GM10266 (cell line): ENCODE data around the gene MAPK1.
"Not testable (repeated sequence)": the region's sequence is repeated elsewhere in the genome, so short reads cannot be mapped to it uniquely, and the experiment has no call there.

Experiments used
- DNase-seq: peaks from one replicate; pipeline ENCODE4 v3.0.0; 2012; ENCODE audit errors: extremely low spot score
- TF ChIP-seq, protein P1 (sequence below): IDR thresholded peaks from 2 replicates; pipeline ENCODE4 v1.5.1; 2012; ENCODE audit warnings: mild to moderate bottlenecking, low read depth; ENCODE audit not compliant: control insufficient read depth, insufficient read depth; ENCODE audit errors: missing control alignments

MAPK1 gene

DNA sequence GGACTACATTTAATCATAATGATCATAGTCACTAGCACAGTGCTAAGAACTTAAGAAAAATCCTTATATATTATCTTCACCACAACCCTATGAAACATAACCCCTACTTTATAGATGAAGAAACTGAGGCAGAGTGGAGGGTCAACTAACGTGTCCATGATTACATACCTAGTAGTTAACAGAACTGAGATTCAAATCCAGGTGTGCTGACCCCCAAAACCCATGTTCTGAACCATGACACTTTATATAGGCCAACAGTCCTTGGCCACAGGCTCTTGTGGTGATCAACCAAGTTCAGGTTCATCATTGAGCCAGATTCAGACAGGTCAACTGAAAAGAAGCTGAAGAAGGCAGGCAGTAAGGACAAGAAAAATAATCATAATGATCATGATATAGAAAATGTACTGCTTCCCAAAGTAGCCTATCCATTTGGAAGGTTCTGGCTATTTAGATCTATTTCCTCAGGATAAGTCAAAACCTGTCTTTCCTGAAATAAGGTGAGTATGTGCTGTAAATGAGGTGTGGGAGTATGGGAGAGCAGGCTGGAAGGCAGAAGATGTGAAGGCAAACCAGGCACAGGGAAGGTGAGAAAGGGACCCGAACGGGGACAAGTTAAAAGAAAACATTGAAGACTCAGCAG is 39.7 kb downstream of the MAPK1 start:
- DNase-seq: no peak
- TF ChIP-seq, protein P1, sequence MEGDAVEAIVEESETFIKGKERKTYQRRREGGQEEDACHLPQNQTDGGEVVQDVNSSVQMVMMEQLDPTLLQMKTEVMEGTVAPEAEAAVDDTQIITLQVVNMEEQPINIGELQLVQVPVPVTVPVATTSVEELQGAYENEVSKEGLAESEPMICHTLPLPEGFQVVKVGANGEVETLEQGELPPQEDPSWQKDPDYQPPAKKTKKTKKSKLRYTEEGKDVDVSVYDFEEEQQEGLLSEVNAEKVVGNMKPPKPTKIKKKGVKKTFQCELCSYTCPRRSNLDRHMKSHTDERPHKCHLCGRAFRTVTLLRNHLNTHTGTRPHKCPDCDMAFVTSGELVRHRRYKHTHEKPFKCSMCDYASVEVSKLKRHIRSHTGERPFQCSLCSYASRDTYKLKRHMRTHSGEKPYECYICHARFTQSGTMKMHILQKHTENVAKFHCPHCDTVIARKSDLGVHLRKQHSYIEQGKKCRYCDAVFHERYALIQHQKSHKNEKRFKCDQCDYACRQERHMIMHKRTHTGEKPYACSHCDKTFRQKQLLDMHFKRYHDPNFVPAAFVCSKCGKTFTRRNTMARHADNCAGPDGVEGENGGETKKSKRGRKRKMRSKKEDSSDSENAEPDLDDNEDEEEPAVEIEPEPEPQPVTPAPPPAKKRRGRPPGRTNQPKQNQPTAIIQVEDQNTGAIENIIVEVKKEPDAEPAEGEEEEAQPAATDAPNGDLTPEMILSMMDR: no peak

DNA sequence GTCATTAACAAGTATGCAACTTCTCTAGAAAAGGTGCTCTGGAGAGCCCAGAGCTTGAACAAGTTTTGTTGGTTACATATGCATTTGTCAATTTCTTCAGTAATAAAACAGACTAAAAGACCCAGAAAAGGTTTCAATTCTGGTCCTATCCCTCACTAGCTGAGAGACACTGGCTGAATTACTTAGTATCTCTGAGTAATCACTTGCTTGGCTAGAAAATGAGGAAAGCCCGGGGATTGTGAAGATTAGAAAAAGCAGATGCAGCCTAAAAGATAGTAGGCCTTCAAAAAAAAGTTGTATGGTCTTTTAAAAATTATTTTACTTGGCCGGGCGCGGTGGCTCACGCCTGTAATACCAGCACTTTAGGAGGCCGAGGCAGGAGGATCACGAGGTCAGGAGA is 41.2 kb downstream of the MAPK1 start:
- no peak for DNase-seq
- TF ChIP-seq, protein P1: no peak

DNA sequence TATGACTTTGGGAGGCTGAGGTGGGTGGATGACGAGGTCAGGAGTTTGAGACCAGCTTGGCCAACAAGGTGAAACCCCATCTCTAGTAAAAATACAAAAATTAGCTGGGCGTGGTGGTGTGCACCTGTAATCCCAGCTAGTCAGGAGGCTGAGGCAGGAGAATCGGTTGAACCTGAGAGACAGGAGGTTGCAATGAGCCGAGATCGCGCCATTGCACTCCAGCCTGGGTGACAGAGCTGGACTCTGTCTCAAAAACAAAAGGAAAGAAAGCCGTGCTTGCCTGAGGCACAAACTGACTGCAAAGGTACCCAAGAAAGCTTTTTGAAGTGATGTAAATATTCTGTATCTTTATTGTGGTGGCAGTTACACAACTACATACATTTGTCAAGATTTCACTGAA is 42.5 kb downstream of the MAPK1 start:
- DNase-seq: not testable (repeated sequence)

DNA sequence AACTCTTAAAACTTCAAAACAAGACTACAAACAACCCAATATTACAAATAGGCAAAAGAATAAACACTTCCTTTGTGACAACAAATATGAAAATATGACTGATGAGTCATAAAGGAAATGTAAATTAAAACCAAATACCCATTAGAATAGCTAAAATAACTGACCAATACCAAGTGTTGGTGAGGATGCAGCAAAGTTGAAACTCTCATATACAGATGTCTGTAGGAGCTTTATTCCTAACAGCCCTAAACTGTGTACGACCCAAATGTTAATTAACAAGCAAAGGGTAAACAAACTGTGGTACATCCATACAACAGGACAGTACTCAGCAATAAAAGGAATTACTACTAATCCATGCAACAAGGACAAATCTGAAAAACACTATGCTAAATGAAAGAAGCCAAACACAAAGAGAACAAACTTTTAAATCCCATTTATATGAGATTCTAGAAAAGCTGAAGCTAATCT is 43.0 kb downstream of the MAPK1 start:
- no peak for DNase-seq
- TF ChIP-seq, protein P1: no peak

DNA sequence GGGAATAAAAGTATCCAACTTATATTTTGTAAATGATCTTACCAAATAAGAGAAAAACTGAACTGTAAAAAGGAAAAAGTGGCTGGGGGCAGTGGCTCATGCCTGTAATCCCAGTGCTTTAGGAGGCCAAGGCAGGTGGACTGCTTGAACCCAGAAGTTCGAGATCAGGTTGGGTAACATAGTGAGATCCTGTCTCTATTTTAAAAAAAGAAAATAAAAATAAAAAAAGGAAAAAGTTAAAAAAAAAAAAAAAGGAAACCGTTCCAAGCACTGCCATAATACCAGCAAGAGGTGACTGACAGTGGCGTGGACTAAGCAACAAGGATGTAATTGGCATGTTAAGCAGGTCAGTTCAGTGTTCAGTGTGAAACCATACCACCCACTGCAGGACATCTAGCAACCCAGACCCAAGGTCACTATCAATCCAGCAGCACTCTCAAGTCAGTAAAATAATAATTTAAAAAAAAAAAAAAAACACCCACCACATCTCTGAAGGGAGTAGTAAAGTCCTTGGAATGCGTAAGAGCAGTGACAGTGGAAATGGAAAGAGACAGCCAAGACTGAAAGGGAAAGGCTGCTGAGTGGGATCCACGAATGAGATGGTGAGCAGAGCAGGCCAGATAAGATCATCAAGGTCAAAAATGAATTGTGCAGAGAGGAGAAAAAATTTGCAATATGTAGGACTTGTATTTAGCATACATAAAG is 43.6 kb downstream of the MAPK1 start:
- TF ChIP-seq, protein P1: no peak
- no peak for DNase-seq

DNA sequence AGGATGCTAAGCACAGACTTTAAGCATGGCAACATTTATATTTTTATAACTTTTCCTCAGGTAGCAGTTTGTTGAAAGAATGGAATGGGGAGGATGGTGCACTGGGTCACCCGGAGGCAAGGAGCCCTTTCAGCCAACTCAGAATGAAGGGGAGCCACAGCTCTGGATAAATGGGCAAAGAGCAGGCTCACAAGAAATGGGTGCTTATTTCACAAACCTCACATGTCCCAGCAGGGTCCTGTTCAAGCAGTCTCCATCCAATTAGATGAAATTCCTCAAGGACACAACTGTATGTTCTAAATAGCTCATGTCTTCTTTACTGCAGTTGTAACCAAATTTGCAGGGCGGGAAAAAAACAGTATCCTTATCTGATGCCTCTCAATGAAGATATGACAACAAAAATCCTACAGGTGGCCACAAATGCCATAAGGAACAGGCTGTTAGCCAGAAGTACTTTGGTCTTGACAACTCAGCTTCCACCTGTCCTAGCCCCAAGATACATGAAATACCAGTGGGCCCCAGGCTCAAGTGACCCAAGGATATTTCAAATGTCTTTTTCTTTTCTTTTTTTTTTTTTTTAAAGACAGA is 48.2 kb downstream of the MAPK1 start:
- no peak for DNase-seq
- TF ChIP-seq, protein P1: no peak

DNA sequence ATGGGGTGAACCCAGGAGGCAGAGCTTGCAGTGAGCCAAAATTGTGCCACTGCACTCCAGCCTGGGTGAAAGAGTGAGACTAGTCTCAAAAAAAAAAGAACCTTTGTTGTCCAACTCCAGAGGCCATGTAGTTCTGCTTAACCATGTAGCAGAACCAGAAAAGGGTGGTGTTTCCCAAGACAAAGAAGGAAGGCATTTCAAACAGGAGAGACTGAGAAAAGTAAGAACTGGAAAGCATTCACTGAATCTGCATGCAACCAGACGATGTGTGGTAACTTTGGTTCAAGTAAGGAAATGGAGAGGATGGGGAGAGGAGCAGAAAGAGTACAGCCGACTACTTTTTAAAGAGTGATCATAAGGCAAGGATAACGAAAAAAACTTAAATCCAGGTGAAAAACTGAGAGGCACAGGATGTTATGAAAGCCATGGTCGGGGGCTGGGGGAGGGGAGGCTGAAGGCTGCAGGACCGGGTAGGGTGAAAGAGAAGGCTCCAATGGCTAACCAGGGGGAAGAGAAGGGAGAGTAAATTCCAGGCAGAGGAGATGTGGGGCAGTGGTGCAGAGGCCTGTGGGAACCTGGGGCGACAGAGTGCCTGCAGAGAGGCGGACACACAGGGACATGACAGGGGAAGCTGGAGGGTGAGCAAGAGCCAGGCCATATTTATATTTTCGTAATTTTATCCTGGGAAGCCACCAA is 48.8 kb downstream of the MAPK1 start:
- TF ChIP-seq, protein P1: no peak
- DNase-seq: no peak

DNA sequence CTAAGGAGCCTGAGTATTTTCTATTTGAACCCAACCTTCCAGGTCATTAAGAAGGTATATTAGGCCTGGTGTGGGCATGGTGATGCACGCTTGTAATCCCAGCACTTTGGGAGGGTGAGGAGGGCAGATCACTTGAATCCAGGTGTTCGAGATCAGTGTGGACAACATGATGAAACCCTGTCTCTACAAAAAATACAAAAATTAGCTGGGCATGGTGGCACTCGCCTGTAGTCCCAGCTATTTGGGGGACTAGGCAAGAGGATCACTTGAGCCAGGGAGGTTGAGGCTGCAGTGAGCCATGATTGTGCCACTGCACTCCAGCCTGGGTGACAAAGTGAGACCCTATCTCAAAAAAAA is 50.0 kb downstream of the MAPK1 start:
- DNase-seq: not testable (repeated sequence)
